Nephron progenitor cell (in vitro differentiated cells): ENCODE results near the gene COQ10B.
A peak's percentile ranks its signal among the peaks of the same experiment; 100 is the strongest.

ENCODE experiments used
- DNase-seq: peaks from one replicate; pipeline ENCODE4 v3.0.0; 2021
- H3K27ac Mint-ChIP-seq: 2 replicates; pipeline ENCODE4 v1.8.0; 2021; ENCODE audit warnings: mild to moderate bottlenecking, moderate library complexity, mixed read lengths
- H3K27me3 Mint-ChIP-seq: 2 replicates; pipeline ENCODE4 v1.8.0; 2021; ENCODE audit warnings: mild to moderate bottlenecking, low read depth, mixed read lengths; ENCODE audit not compliant: poor library complexity
- H3K36me3 Mint-ChIP-seq: 2 replicates; pipeline ENCODE4 v1.8.0; 2021; ENCODE audit warnings: low read depth, mixed read lengths
- H3K4me1 Mint-ChIP-seq: 2 replicates; pipeline ENCODE4 v1.8.0; 2021; ENCODE audit warnings: mixed read lengths
- H3K4me3 Mint-ChIP-seq: 2 replicates; pipeline ENCODE4 v1.8.0; 2021; ENCODE audit warnings: mild to moderate bottlenecking, moderate library complexity, mixed read lengths
- H3K9me3 Mint-ChIP-seq: 2 replicates; pipeline ENCODE4 v1.8.0; 2021; ENCODE audit warnings: mild to moderate bottlenecking, moderate library complexity, mixed read lengths
- CTCF ChIP-seq: fragments of 200-600 bp; sonication (generic); IDR thresholded peaks from 2 replicates; pipeline ENCODE4 v1.5.0; 2021; ENCODE audit warnings: antibody characterized with exemption

COQ10B gene

GRCh38 chr2:197453123-197453913 is at the start of gene COQ10B:
TSS of gene COQ10B (plus strand) at chr2:197453552. CDS start at chr2:197453561, 9 bp downstream.
- Mint-ChIP-seq H3K4me3 (peak within 1 kb of the TSS; percentile 97), H3K4me1 (peaks cover 25% of the 10 kb centered on the region), H3K9me3 (no peaks in the 10 kb centered on the region), H3K27ac (peak within 1 kb of the TSS; percentile 100), H3K27me3 (no peaks in the 10 kb centered on the region), H3K36me3 (no peaks in the 10 kb centered on the region)
- peak; percentile 96 for DNase-seq
- no peak for TF ChIP-seq CTCF

GRCh38 chr2:197405582-197405981 is 47.8 kb upstream of the COQ10B start:
- H3K4me1 Mint-ChIP-seq: no peaks in the 10 kb centered on the region
- DNase-seq: no peak
- H3K4me3 Mint-ChIP-seq: no peak overlapping the region
- H3K27me3 Mint-ChIP-seq: no peaks in the 10 kb centered on the region
- no peaks in the 10 kb centered on the region for H3K9me3 Mint-ChIP-seq
- peaks cover 79% of the 10 kb centered on the region for H3K36me3 Mint-ChIP-seq
- no peak for TF ChIP-seq CTCF
- no peak overlapping the region for H3K27ac Mint-ChIP-seq

- Mint-ChIP-seq H3K9me3 (no peaks in the 10 kb centered on the region), H3K4me3 (no peak overlapping the region), H3K36me3 (peaks cover 73% of the 10 kb centered on the region), H3K4me1 (no peaks in the 10 kb centered on the region), H3K27ac (no peak overlapping the region), H3K27me3 (no peaks in the 10 kb centered on the region)
- no peak for TF ChIP-seq CTCF
- no peak for DNase-seq
Measured at GRCh38 chr2:197414039-197414438, 39.3 kb upstream of the COQ10B start.

GRCh38 chr2:197414515-197414914 is 38.8 kb upstream of the COQ10B start:
- H3K4me3 Mint-ChIP-seq: no peak overlapping the region
- no peak overlapping the region for H3K27ac Mint-ChIP-seq
- no peaks in the 10 kb centered on the region for H3K27me3 Mint-ChIP-seq
- no peak for TF ChIP-seq CTCF
- no peaks in the 10 kb centered on the region for H3K4me1 Mint-ChIP-seq
- DNase-seq: no peak
- H3K36me3 Mint-ChIP-seq: peaks cover 69% of the 10 kb centered on the region
- H3K9me3 Mint-ChIP-seq: no peaks in the 10 kb centered on the region

- H3K9me3 Mint-ChIP-seq: no peaks in the 10 kb centered on the region
- H3K36me3 Mint-ChIP-seq: peaks cover 59% of the 10 kb centered on the region
- no peak for DNase-seq
- H3K27ac Mint-ChIP-seq: no peak overlapping the region
- no peak for TF ChIP-seq CTCF
- H3K4me3 Mint-ChIP-seq: no peak overlapping the region
- H3K27me3 Mint-ChIP-seq: no peaks in the 10 kb centered on the region
- no peaks in the 10 kb centered on the region for H3K4me1 Mint-ChIP-seq
Measured at GRCh38 chr2:197416268-197416667, 37.1 kb upstream of the COQ10B start.

GRCh38 chr2:197419438-197419837 is 33.9 kb upstream of the COQ10B start:
- peaks cover 42% of the 10 kb centered on the region for H3K36me3 Mint-ChIP-seq
- no peaks in the 10 kb centered on the region for H3K9me3 Mint-ChIP-seq
- no peak for TF ChIP-seq CTCF
- DNase-seq: no peak
- H3K4me1 Mint-ChIP-seq: no peaks in the 10 kb centered on the region
- no peaks in the 10 kb centered on the region for H3K27me3 Mint-ChIP-seq
- H3K4me3 Mint-ChIP-seq: no peak overlapping the region
- H3K27ac Mint-ChIP-seq: no peak overlapping the region
